IMR-90 (cell line): Measurements from ENCODE around the gene MCF2L. TPM values are rescaled to one million over a fixed set of nuclear protein-coding genes. Genes with fewer than 3 reads are reported as not detected.

Experiments
- ATAC-seq: fragments of 200-7000 bp; cut with Tn5 transposase; 2 replicates; pipeline ENCODE4 v1.9.1; 2020; ENCODE audit warnings: low read depth, mild to moderate bottlenecking, moderate library complexity
- BruUV-seq: library from RNA; stranded (reverse); fragments of 400-500 nt; replicated peaks from 2 replicates; lab custom pipeline; 2021; lab: Mats Ljungman, UMichigan
- CTCF ChIA-PET: fragments of 300-600 bp; formaldehyde crosslinking; extraction: SDS; loops from one replicate; lab custom pipeline; 2021; ENCODE audit warnings: antibody characterized with exemption; lab: Yijun Ruan, JAX
- POLR2A ChIA-PET: fragments of 300-600 bp; sonication (Branson Sonifier 250); formaldehyde crosslinking; loops from one replicate; lab custom pipeline; 2022; ENCODE audit warnings: antibody characterized with exemption; ENCODE audit not compliant: unreplicated experiment; lab: Charles Lee
- DNase-seq: peaks from one replicate; pipeline ENCODE4 v3.0.0; 2013
- H2AFZ ChIP-seq: replicated peaks from 2 replicates; pipeline ENCODE3; 2013; ENCODE audit warnings: low read length, mild to moderate bottlenecking; ENCODE audit not compliant: poor library complexity
- H2AK5ac ChIP-seq: 2 replicates; pipeline ENCODE4 v1.6.1; 2013; ENCODE audit warnings: low read depth, low read length, inconsistent platforms
- H2AK9ac ChIP-seq: replicated peaks from 2 replicates; pipeline ENCODE3; 2013; ENCODE audit warnings: mild to moderate bottlenecking, low read depth, low read length, moderate library complexity; ENCODE audit not compliant: poor library complexity
- H2BK120ac ChIP-seq: 2 replicates; pipeline ENCODE4 v1.6.1; 2013; ENCODE audit warnings: low read depth, low read length, inconsistent platforms
- H2BK15ac ChIP-seq: 3 replicates; pipeline ENCODE4 v1.6.1; 2013; ENCODE audit warnings: low read depth, low read length, inconsistent platforms
- H2BK20ac ChIP-seq: 2 replicates; pipeline ENCODE4 v1.6.1; 2013; ENCODE audit warnings: low read depth, mild to moderate bottlenecking, inconsistent platforms, low read length, moderate library complexity
- H2BK5ac ChIP-seq: 2 replicates; pipeline ENCODE4 v1.6.1; 2013; ENCODE audit warnings: mild to moderate bottlenecking, low read depth, low read length, inconsistent platforms; ENCODE audit not compliant: poor library complexity, severe bottlenecking
- H3K14ac ChIP-seq: replicated peaks from 2 replicates; pipeline ENCODE4 v1.6.1; 2013; ENCODE audit warnings: low read depth, low read length, inconsistent platforms
- H3K18ac ChIP-seq: 2 replicates; pipeline ENCODE4 v1.6.1; 2013; ENCODE audit warnings: low read depth, low read length, control low read depth
- H3K23ac ChIP-seq: 2 replicates; pipeline ENCODE4 v1.6.1; 2013; ENCODE audit warnings: low read depth, low read length, inconsistent platforms
- H3K27ac ChIP-seq: 2 replicates; pipeline ENCODE4 v1.5.1; 2013; ENCODE audit warnings: mild to moderate bottlenecking, control low read depth, low read length; ENCODE audit not compliant: insufficient read depth
- H3K27me3 ChIP-seq: 2 replicates; pipeline ENCODE4 v1.6.1; 2013; ENCODE audit warnings: low read length; ENCODE audit not compliant: control insufficient read depth, insufficient read depth
- H3K36me3 ChIP-seq: 2 replicates; pipeline ENCODE4 v1.6.1; 2013; ENCODE audit warnings: low read length, mixed read lengths; ENCODE audit not compliant: control insufficient read depth, insufficient read depth
- H3K4ac ChIP-seq: 2 replicates; pipeline ENCODE4 v1.6.1; 2013; ENCODE audit warnings: low read depth, low read length, inconsistent platforms
- H3K4me1 ChIP-seq: 2 replicates; pipeline ENCODE4 v1.6.1; 2013; ENCODE audit warnings: low read length, mixed read lengths; ENCODE audit not compliant: control insufficient read depth, insufficient read depth
- H3K4me2 ChIP-seq: 2 replicates; pipeline ENCODE4 v1.6.1; 2013; ENCODE audit warnings: low read depth, mild to moderate bottlenecking, control low read depth, low read length, moderate library complexity
- H3K4me3 ChIP-seq: 2 replicates; pipeline ENCODE4 v1.5.1; 2013; ENCODE audit warnings: low read depth, mild to moderate bottlenecking, control low read depth, low read length, moderate library complexity; ENCODE audit not compliant: insufficient read depth
- H3K56ac ChIP-seq: 2 replicates; pipeline ENCODE4 v1.6.1; 2013; ENCODE audit warnings: low read length, inconsistent platforms; ENCODE audit not compliant: insufficient read depth; ENCODE audit errors: extremely low read depth
- H3K79me1 ChIP-seq, 2 experiments: 2 replicates each; pipeline ENCODE4 v1.6.1; 2013; ENCODE audit warnings: low read length in 2 of 2, inconsistent platforms in 1 of 2, low read depth in 1 of 2
- H3K9ac ChIP-seq: 2 replicates; pipeline ENCODE4 v1.6.1; 2013; ENCODE audit warnings: low read depth, low read length, control low read depth
- H3K9me1 ChIP-seq: 2 replicates; pipeline ENCODE4 v1.6.1; 2013; ENCODE audit warnings: low read length, inconsistent platforms; ENCODE audit not compliant: insufficient read depth
- H3K9me3 ChIP-seq: 2 replicates; pipeline ENCODE4 v1.6.1; 2013; ENCODE audit warnings: low read length; ENCODE audit not compliant: control insufficient read depth, insufficient read depth
- H4K20me1 ChIP-seq: 2 replicates; pipeline ENCODE4 v1.6.1; 2013; ENCODE audit warnings: low read length, inconsistent platforms; ENCODE audit not compliant: insufficient read depth
- H4K5ac ChIP-seq: 2 replicates; pipeline ENCODE4 v1.6.1; 2013; ENCODE audit warnings: mild to moderate bottlenecking, low read depth, low read length, control low read depth
- H4K8ac ChIP-seq, 2 experiments: 2 replicates each; pipeline ENCODE4 v1.6.1; 2013; ENCODE audit warnings: low read depth in 2 of 2, low read length in 2 of 2, control low read depth in 1 of 2, inconsistent platforms in 1 of 2
- H4K91ac ChIP-seq: 2 replicates; pipeline ENCODE4 v1.6.1; 2013; ENCODE audit warnings: low read depth, low read length, inconsistent platforms; ENCODE audit not compliant: insufficient read depth
- BHLHE40 ChIP-seq: fragments of 150-350 bp; IDR thresholded peaks from 2 replicates; pipeline ENCODE4 v1.6.1; 2016; ENCODE audit warnings: mild to moderate bottlenecking, low read depth, low read length
- CTCF ChIP-seq: conservative IDR thresholded peaks from 2 replicates; pipeline ENCODE4 v1.5.1; 2012; ENCODE audit warnings: mild to moderate bottlenecking, low read depth, low read length, improper control_type of control experiment
- WGBS, 2 experiments: methylation state at CpG; one replicate each; pipeline versions ENCODE4 v1.1.5 to v1.1.7; 2013; ENCODE audit warnings: missing lambda C conversion rate in 2 of 2; ENCODE audit not compliant: insufficient read length in 1 of 2; ENCODE audit errors: extremely low coverage in 2 of 2; 5-methylcytosine and 5-hydroxymethylcytosine counted together
- dilution Hi-C: fragments of 300-500 bp; cut with HindIII; formaldehyde crosslinking; loops from one replicate; pipeline ENCODE4 v1.14.3; 2018; ENCODE audit warnings: low sequenced_read_pairs; ENCODE audit not compliant: unreplicated experiment
- in situ Hi-C: fragments of 300-500 bp; cut with MboI; formaldehyde crosslinking; loops from 3 replicates; pipeline ENCODE4 v1.14.3; 2019; ENCODE audit warnings: low sequenced_read_pairs, inconsistent platforms, mixed read lengths
- intact Hi-C: fragments of 100-400 bp; cut with micrococcal nuclease; formaldehyde crosslinking; loops from 2 replicates; pipeline ENCODE4 v1.10.0; 2022
- polyA plus RNA-seq, 3 experiments: library from polyadenylated mRNA; depleted of rRNA; stranded (reverse); fragments of >200 nt; gene quantifications; 2 replicates each; pipeline ENCODE4 v1.2.3, GENCODE V29; 2012; ENCODE audit warnings: low replicate concordance in 1 of 3
- total RNA-seq: library from RNA; depleted of rRNA; stranded (reverse); fragments of >200 nt; gene quantifications from 2 replicates; pipeline ENCODE4 v1.2.3, GENCODE V29; 2012

Gene MCF2L
- total and polyA plus RNA-seq, 2 of the 4 experiments (the other 2 are of a cell fraction) = 0.18 TPM; not detected in 1

GRCh38 chr13:113069861-113070805 is 101.1 kb downstream of the MCF2L start:
- ChIA-PET POLR2A (no interaction called here), CTCF (no interaction called here)
- in situ Hi-C loops (no loop called here), intact Hi-C loops (no loop called here), dilution Hi-C loops (no loop called here)
- Histone ChIP-seq H3K4me1 (no peaks in the 10 kb centered on the region), H2AK5ac (no peak overlapping the region), H2BK20ac (no peak overlapping the region), H3K23ac (no peak overlapping the region), H4K8ac (no peak overlapping the region), H2AFZ (no peak overlapping the region), H3K36me3 (no peaks in the 10 kb centered on the region), H3K27me3 (peaks cover 22% of the 10 kb centered on the region), H3K9me3 (no peaks in the 10 kb centered on the region), H3K4ac (no peak overlapping the region), H2BK5ac (no peak overlapping the region), H3K79me1 (no peaks in the 10 kb centered on the region), H3K18ac (no peak overlapping the region), H2BK120ac (no peak overlapping the region), H3K56ac (no peak overlapping the region), H2BK15ac (no peak overlapping the region), H3K9ac (no peak overlapping the region), H2AK9ac (no peak overlapping the region), H3K4me3 (no peak overlapping the region), H4K20me1 (no peaks in the 10 kb centered on the region), H3K9me1 (no peaks in the 10 kb centered on the region), H3K27ac (no peak overlapping the region), H4K91ac (no peak overlapping the region), H3K4me2 (no peak overlapping the region), H3K14ac (no peak overlapping the region), H4K5ac (no peak overlapping the region)
- DNase-seq = no peak
- no peak for ATAC-seq
- TF ChIP-seq BHLHE40 = no peak
- TF ChIP-seq CTCF = no peak
- no TSS peak for BruUV-seq
- whole genome bisulfite sequencing, 2 experiments = 81% methylated on average over 18 of the region's 41 CpGs; no CpG with 5 or more reads in 1 of the 2 experiments
